Thyroid gland (tissue), 4 donors: Measurements from ENCODE around the gene SSUH2.
"Not testable (repeated sequence)": the region's sequence is repeated elsewhere in the genome, so short reads cannot be mapped to it uniquely, and the experiment has no call there.

Source experiments
- POLR2A ChIP-seq, 2 donors: fragments of 450-650 bp; IDR thresholded peaks; one replicate each; pipeline ENCODE4 v1.6.1; 2017; ENCODE audit warnings: antibody characterized with exemption in 2 of 2, mild to moderate bottlenecking in 2 of 2, moderate library complexity in 1 of 2
- TF ChIP-seq, protein P1 (sequence below), 6 experiments: fragments of 200-600 bp in 3 of 6; fragments of 450-650 bp in 3 of 6; sonication (generic) in 3 of 6; IDR thresholded peaks; one replicate each; pipeline ENCODE4 v1.5.1; 2016 to 2019; ENCODE audit warnings: antibody characterized with exemption in 6 of 6, mild to moderate bottlenecking in 2 of 6, inconsistent platforms in 1 of 6, moderate library complexity in 1 of 6

GRCh38 chr3:8654572-8655329 is 10.2 kb upstream of the SSUH2 start:
- TF ChIP-seq POLR2A (IDR thresholded peaks at IDR 0.05), result not testable (repeated sequence)
- TF ChIP-seq, protein P1, sequence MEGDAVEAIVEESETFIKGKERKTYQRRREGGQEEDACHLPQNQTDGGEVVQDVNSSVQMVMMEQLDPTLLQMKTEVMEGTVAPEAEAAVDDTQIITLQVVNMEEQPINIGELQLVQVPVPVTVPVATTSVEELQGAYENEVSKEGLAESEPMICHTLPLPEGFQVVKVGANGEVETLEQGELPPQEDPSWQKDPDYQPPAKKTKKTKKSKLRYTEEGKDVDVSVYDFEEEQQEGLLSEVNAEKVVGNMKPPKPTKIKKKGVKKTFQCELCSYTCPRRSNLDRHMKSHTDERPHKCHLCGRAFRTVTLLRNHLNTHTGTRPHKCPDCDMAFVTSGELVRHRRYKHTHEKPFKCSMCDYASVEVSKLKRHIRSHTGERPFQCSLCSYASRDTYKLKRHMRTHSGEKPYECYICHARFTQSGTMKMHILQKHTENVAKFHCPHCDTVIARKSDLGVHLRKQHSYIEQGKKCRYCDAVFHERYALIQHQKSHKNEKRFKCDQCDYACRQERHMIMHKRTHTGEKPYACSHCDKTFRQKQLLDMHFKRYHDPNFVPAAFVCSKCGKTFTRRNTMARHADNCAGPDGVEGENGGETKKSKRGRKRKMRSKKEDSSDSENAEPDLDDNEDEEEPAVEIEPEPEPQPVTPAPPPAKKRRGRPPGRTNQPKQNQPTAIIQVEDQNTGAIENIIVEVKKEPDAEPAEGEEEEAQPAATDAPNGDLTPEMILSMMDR (IDR thresholded peaks at IDR 0.05), result not testable (repeated sequence)
